ENCODE measurements around the gene ADAMTS19. TPM values are rescaled to one million over a fixed set of nuclear protein-coding genes. Genes with fewer than 3 reads are reported as not detected.

ADAMTS19 gene
- total and polyA plus RNA-seq, 2 of the 8 experiments (the other 6 are each of a cell fraction or from before 2014, with no cell fraction given): 17.3 to 28.8 TPM

GRCh38 chr5:129652349-129653056, 192.4 kb downstream of the ADAMTS19 start (continued):
- no peak for TF ChIP-seq RFX5 (IDR thresholded peaks at IDR 0.05; ENCODE audit: borderline replicate concordance, low read depth, low read length)
